GM12873 (cell line): ENCODE data around the gene IL12RB2.

ENCODE experiments used
- CTCF ChIP-seq: IDR thresholded peaks from 2 replicates; pipeline ENCODE4 v1.5.1; 2012; ENCODE audit warnings: low read depth, mild to moderate bottlenecking, moderate library complexity, low read length, control low read depth; ENCODE audit not compliant: insufficient read depth; ENCODE audit errors: missing control alignments

Gene IL12RB2

GRCh38 chr1:67440339-67440738, 132.7 kb downstream of the IL12RB2 start:
- TF ChIP-seq CTCF: no peak

- TF ChIP-seq CTCF: no peak
These were observed 133.5 kb downstream of the IL12RB2 start for GRCh38 chr1:67441183-67441582.

- no peak for TF ChIP-seq CTCF
These were observed 134.1 kb downstream of the IL12RB2 start for GRCh38 chr1:67441739-67442281.
